SK-MEL-5 (cell line): ENCODE data around the gene WDSUB1. TPM values are rescaled to one million over a fixed set of nuclear protein-coding genes. Genes with fewer than 3 reads are reported as not detected.

Experiments used
- small RNA-seq, 2 experiments: library from RNA; depleted of rRNA; stranded (forward); fragments of <200 nt; gene quantifications; one replicate each; pipeline ENCODE3, GENCODE V24; 2014
- total RNA-seq: library from RNA; depleted of rRNA; stranded (reverse); fragments of >200 nt; shearing (Covaris generic); gene quantifications from 2 replicates; pipeline ENCODE4 v1.2.3, GENCODE V29; 2014

Gene WDSUB1
- total RNA-seq, 1 experiment from 2014 or later: 20.3 TPM

Small RNAs within 50 kb of the gene (small RNA-seq; reads per million reads assigned to genes)
- 0 reads per million in 2 experiments for gene MIR6888
